AG10803 (cell line): ENCODE data around the gene SMC1A.
"Not testable (repeated sequence)": the region's sequence is repeated elsewhere in the genome, so short reads cannot be mapped to it uniquely, and the experiment has no call there.

Source experiments
- DNase-seq: peaks from one replicate; pipeline ENCODE4 v3.0.0; 2010; ENCODE audit warnings: low read depth
- H3K4me3 ChIP-seq: 2 replicates; pipeline ENCODE4 v1.5.1; 2011; ENCODE audit warnings: mild to moderate bottlenecking, low read length, control low read depth
- CTCF ChIP-seq: conservative IDR thresholded peaks from 2 replicates; pipeline ENCODE4 v1.5.1; 2011; ENCODE audit warnings: mild to moderate bottlenecking, low read length, control low read depth, inconsistent platforms

SMC1A gene

GRCh38 chrX:53422086-53422860, at the start of gene SMC1A:
Gene SMC1A, minus strand, starts transcription at chrX:53422654. Its CDS starts 54 bp downstream, at chrX:53422600.
- H3K4me3 ChIP-seq: peak within 1 kb of the TSS; percentile 74
- no peak for TF ChIP-seq CTCF
- peak; percentile 97 for DNase-seq

GRCh38 chrX:53471346-53471745, 48.9 kb upstream of the SMC1A start:
- TF ChIP-seq CTCF: no peak
- no peak for DNase-seq
- H3K4me3 ChIP-seq: no peak overlapping the region

GRCh38 chrX:53468659-53469058, 46.2 kb upstream of the SMC1A start:
- not testable (repeated sequence) for DNase-seq, H3K4me3 ChIP-seq

- H3K4me3 ChIP-seq: no peak overlapping the region
- peak; percentile 42; the same call in 1 of the 2 replicates for TF ChIP-seq CTCF
- no peak for DNase-seq
Observed at GRCh38 chrX:53458082-53458481, 35.6 kb upstream of the SMC1A start.

GRCh38 chrX:53456254-53456653, 33.8 kb upstream of the SMC1A start:
- no peak for TF ChIP-seq CTCF
- no peak overlapping the region for H3K4me3 ChIP-seq
- peak; percentile 61 for DNase-seq

GRCh38 chrX:53452812-53453211, 30.4 kb upstream of the SMC1A start:
- no peak for DNase-seq
- TF ChIP-seq CTCF: no peak
- H3K4me3 ChIP-seq: no peak overlapping the region

GRCh38 chrX:53449632-53450031, 27.2 kb upstream of the SMC1A start:
- no peak for DNase-seq
- H3K4me3 ChIP-seq: no peak overlapping the region
- no peak for TF ChIP-seq CTCF
